ENCODE measurements around the gene ZGLP1.

DNA sequence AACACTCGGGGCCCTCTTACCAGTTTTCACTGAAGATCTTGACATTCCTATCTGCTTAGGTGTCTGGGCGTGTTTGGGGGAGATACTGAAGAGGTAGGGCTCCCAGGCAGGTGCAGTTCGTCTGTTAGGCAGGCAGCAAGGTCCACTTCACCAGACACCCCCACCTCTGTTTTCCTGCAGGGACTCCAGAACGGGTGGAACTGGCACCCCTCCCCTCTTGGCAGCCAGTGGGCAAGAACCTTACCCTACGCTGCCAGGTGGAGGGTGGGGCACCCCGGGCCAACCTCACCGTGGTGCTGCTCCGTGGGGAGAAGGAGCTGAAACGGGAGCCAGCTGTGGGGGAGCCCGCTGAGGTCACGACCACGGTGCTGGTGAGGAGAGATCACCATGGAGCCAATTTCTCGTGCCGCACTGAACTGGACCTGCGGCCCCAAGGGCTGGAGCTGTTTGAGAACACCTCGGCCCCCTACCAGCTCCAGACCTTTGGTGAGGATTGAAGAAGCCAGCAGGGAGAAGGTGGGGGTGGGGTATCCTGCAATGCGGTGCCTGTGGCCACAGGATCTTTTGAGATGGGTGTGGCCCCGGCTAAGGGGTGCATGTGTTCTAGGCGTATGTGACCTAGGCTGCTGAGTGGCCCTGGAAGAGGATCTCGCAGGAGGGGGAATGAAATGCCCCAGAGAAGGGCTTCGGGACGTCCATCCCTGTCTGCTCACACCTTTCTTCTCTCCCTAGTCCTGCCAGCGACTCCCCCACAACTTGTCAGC, 26.1 kb downstream of the ZGLP1 start:
- TF ChIP-seq, protein P1, sequence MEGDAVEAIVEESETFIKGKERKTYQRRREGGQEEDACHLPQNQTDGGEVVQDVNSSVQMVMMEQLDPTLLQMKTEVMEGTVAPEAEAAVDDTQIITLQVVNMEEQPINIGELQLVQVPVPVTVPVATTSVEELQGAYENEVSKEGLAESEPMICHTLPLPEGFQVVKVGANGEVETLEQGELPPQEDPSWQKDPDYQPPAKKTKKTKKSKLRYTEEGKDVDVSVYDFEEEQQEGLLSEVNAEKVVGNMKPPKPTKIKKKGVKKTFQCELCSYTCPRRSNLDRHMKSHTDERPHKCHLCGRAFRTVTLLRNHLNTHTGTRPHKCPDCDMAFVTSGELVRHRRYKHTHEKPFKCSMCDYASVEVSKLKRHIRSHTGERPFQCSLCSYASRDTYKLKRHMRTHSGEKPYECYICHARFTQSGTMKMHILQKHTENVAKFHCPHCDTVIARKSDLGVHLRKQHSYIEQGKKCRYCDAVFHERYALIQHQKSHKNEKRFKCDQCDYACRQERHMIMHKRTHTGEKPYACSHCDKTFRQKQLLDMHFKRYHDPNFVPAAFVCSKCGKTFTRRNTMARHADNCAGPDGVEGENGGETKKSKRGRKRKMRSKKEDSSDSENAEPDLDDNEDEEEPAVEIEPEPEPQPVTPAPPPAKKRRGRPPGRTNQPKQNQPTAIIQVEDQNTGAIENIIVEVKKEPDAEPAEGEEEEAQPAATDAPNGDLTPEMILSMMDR (IDR thresholded peaks at IDR 0.05): no peak
- no peak for TF ChIP-seq POLR2A (IDR thresholded peaks at IDR 0.05)
